ENCODE data around the gene PRLR.
"Not testable (repeated sequence)": the region's sequence is repeated elsewhere in the genome, so short reads cannot be mapped to it uniquely, and the experiment has no call there.

The PRLR gene

DNA sequence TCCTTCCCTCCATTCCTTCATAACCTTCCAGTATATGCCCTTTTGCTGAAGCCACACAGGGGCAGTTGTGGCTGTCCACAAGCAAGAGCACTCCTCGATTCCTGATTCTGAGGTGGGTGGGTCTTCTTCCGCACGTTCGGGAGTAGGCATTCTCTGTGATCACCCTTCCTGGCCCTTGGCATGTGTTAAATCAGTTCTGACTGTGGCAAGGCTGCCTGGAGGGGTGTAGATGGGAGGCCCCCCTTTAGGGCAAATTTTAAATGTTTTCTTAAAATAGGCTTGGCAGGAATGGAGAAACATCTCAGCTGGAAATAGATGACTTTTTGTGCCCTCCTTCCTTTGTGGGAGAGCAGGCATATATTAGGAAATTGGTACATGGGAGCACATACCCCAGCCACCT is 185.6 kb downstream of the PRLR start:
- CTCF ChIA-PET, result no interaction called here
- no peak overlapping the region for H3K4me3 ChIP-seq (ENCODE audit: control insufficient read depth in 1 of 7, extremely low read depth in 1 of 7, insufficient read depth in 4 of 7, low read depth in 2 of 7, low read length in 6 of 7)
- POLR2A ChIA-PET, result no interaction called here
- no peaks in the 10 kb centered on the region for H3K9me3 ChIP-seq (ENCODE audit: control extremely low read depth in 1 of 5, control insufficient read depth in 4 of 5, insufficient read depth in 2 of 5, low read depth in 1 of 5, low read length in 4 of 5)
- no peaks in the 10 kb centered on the region for H3K4me1 ChIP-seq (ENCODE audit: control extremely low read depth in 1 of 4, control insufficient read depth in 4 of 4, insufficient read depth in 4 of 4, low read length in 3 of 4)
- no peak for DNase-seq
- no peaks in the 10 kb centered on the region for H3K36me3 ChIP-seq (ENCODE audit: control insufficient read depth in 4 of 4, insufficient read depth in 4 of 4, low read length in 3 of 4)
- peaks cover 0 to 7% (median 2%) of the 10 kb centered on the region in 5 experiments for H3K27me3 ChIP-seq (replicated peaks in 2 of 5; ENCODE audit: control insufficient read depth in 4 of 5, insufficient read depth in 5 of 5, low read length in 4 of 5)
- 90% methylated on average over 2 of the region's 4 CpGs for WGBS (ENCODE audit: insufficient coverage)
- no peak overlapping the region for H3K27ac ChIP-seq (ENCODE audit: insufficient read depth in 1 of 2, low read depth in 1 of 2, low read length in 2 of 2, poor library complexity in 1 of 2, severe bottlenecking in 2 of 2)

DNA sequence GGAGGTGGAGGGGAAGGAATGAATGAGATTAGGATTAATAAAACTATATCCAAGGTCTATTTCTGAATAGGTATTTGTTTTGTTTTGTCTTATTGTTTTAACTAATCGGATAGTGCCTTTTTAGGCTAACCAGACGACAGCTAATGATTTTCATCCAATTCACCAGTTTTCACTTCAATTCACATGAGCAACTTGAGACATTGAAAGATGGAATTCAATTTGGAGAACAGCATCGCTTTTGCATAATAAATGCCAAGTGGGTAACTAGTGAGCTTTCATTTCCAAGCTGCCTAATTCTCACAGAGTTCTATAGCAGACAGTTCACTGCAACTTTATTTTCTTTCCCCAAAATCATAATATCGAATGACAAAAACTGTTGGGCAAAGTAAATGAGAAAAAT is 187.5 kb downstream of the PRLR start:
- no peaks in the 10 kb centered on the region for H3K9me3 ChIP-seq (ENCODE audit: control extremely low read depth in 1 of 5, control insufficient read depth in 4 of 5, insufficient read depth in 2 of 5, low read depth in 1 of 5, low read length in 4 of 5)
- no peaks in the 10 kb centered on the region for H3K4me1 ChIP-seq (ENCODE audit: control extremely low read depth in 1 of 4, control insufficient read depth in 4 of 4, insufficient read depth in 4 of 4, low read length in 3 of 4)
- peaks cover 2 to 7% (median 2%) of the 10 kb centered on the region in 5 experiments for H3K27me3 ChIP-seq (replicated peaks in 2 of 5; ENCODE audit: control insufficient read depth in 4 of 5, insufficient read depth in 5 of 5, low read length in 4 of 5)
- no peak for DNase-seq
- POLR2A ChIA-PET, result no interaction called here
- WGBS (ENCODE audit: insufficient coverage), result 100% methylated on average over 1 of the region's 4 CpGs
- H3K4me3 ChIP-seq (ENCODE audit: control insufficient read depth in 1 of 7, extremely low read depth in 1 of 7, insufficient read depth in 4 of 7, low read depth in 2 of 7, low read length in 6 of 7), result no peak overlapping the region
- H3K36me3 ChIP-seq (ENCODE audit: control insufficient read depth in 4 of 4, insufficient read depth in 4 of 4, low read length in 3 of 4), result no peaks in the 10 kb centered on the region
- H3K27ac ChIP-seq (ENCODE audit: insufficient read depth in 1 of 2, low read depth in 1 of 2, low read length in 2 of 2, poor library complexity in 1 of 2, severe bottlenecking in 2 of 2), result no peak overlapping the region
- CTCF ChIA-PET, result no interaction called here

DNA sequence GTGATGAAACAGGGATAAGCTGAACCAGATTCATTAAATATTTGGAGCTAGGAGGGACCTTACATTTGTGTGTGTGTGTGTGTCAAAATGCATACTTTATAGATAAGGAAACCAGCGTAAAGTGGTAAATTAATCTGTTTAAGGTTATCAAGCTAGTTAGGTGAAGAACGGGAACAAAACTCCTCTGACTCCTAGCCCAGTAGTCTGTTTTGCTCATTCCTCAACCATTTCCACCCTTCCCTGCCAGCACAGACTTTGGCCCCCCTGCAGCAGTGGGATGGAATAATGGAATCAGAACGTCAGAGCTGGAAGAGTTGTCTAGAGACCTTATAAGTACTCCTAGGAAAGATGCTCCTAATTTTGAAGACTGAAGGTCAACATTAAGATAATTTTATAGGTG is 189.0 kb downstream of the PRLR start:
- POLR2A ChIA-PET, result no interaction called here
- no peaks in the 10 kb centered on the region for H3K36me3 ChIP-seq (ENCODE audit: control insufficient read depth in 4 of 4, insufficient read depth in 4 of 4, low read length in 3 of 4)

DNA sequence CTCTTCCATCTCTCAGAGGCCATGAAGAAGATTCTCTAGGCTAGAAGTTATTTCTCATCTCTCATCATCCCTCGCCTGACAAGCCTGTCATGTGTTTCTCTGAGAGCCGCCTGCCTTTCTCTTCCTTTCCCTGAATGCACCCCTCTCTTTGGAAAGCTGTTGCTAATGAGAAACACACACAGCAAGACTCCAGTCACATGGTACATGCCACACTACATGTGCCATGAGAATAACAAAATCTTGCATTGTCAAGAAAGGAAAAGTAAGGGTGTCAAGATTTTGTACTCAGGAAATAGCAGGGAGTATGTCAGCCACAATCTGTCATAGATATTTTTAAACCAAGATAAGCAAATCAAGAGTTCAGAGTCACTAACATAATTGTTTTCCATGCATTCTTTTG is 191.4 kb downstream of the PRLR start:
- WGBS (ENCODE audit: insufficient coverage), result 100% methylated on average over 1 of the region's 2 CpGs
- no peaks in the 10 kb centered on the region for H3K9me3 ChIP-seq (ENCODE audit: control extremely low read depth in 1 of 5, control insufficient read depth in 4 of 5, insufficient read depth in 2 of 5, low read depth in 1 of 5, low read length in 4 of 5)
- CTCF ChIA-PET, result interaction anchor here (0.6 kb wide), 1 partner anchor 36 kb away, joined by 4 read pairs; no protein-coding TSS in a partner anchor
- H3K4me3 ChIP-seq (ENCODE audit: control insufficient read depth in 1 of 7, extremely low read depth in 1 of 7, insufficient read depth in 4 of 7, low read depth in 2 of 7, low read length in 6 of 7), result no peak overlapping the region
- no peaks in the 10 kb centered on the region for H3K4me1 ChIP-seq (ENCODE audit: control extremely low read depth in 1 of 4, control insufficient read depth in 4 of 4, insufficient read depth in 4 of 4, low read length in 3 of 4)
- H3K27me3 ChIP-seq (replicated peaks in 2 of 5; ENCODE audit: control insufficient read depth in 4 of 5, insufficient read depth in 5 of 5, low read length in 4 of 5), result peaks cover 2 to 6% (median 2%) of the 10 kb centered on the region in 5 experiments
- no peak for DNase-seq
- no peak overlapping the region for H3K27ac ChIP-seq (ENCODE audit: insufficient read depth in 1 of 2, low read depth in 1 of 2, low read length in 2 of 2, poor library complexity in 1 of 2, severe bottlenecking in 2 of 2)
- POLR2A ChIA-PET, result no interaction called here
- no peaks in the 10 kb centered on the region for H3K36me3 ChIP-seq (ENCODE audit: control insufficient read depth in 4 of 4, insufficient read depth in 4 of 4, low read length in 3 of 4)

More for the DNA sequence above, 189.0 kb downstream of the PRLR start:
- H3K4me3 ChIP-seq (ENCODE audit: control insufficient read depth in 1 of 7, extremely low read depth in 1 of 7, insufficient read depth in 4 of 7, low read depth in 2 of 7, low read length in 6 of 7), result no peak overlapping the region
- no peak for DNase-seq
- no peaks in the 10 kb centered on the region for H3K4me1 ChIP-seq (ENCODE audit: control extremely low read depth in 1 of 4, control insufficient read depth in 4 of 4, insufficient read depth in 4 of 4, low read length in 3 of 4)
- no CpG with 5 or more reads among the region's 3 CpGs for WGBS (ENCODE audit: insufficient coverage)
- CTCF ChIA-PET, result no interaction called here
- H3K9me3 ChIP-seq (ENCODE audit: control extremely low read depth in 1 of 5, control insufficient read depth in 4 of 5, insufficient read depth in 2 of 5, low read depth in 1 of 5, low read length in 4 of 5), result no peaks in the 10 kb centered on the region
- no peak overlapping the region for H3K27ac ChIP-seq (ENCODE audit: insufficient read depth in 1 of 2, low read depth in 1 of 2, low read length in 2 of 2, poor library complexity in 1 of 2, severe bottlenecking in 2 of 2)
- H3K27me3 ChIP-seq (replicated peaks in 2 of 5; ENCODE audit: control insufficient read depth in 4 of 5, insufficient read depth in 5 of 5, low read length in 4 of 5), result peaks cover 2 to 8% (median 2%) of the 10 kb centered on the region in 5 experiments

DNA sequence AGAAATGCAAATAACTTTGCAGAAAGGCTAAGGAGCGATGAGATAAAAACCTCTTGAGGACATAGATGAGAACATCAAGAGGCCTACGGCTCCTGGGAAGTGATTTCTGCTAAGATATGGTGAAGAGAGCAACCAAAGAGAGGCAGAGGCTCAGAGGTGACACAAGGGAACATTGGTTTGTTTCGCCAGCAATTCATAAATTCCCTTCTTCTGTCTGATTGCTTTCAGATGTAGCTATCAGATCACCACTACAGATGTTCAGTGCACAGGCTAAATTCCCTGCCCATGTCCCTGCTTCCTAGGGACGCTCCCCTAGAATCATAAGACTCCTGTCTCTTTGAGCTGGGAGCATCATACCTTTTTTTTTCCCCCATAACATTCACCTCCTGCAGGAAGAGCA is 193.8 kb downstream of the PRLR start:
- Histone ChIP-seq H3K27me3 (replicated peaks in 2 of 5; ENCODE audit: control insufficient read depth in 4 of 5, insufficient read depth in 5 of 5, low read length in 4 of 5) (peaks cover 2 to 6% (median 5%) of the 10 kb centered on the region in 5 experiments), H3K9me3 (ENCODE audit: control extremely low read depth in 1 of 5, control insufficient read depth in 4 of 5, insufficient read depth in 2 of 5, low read depth in 1 of 5, low read length in 4 of 5) (no peaks in the 10 kb centered on the region), H3K27ac (ENCODE audit: insufficient read depth in 1 of 2, low read depth in 1 of 2, low read length in 2 of 2, poor library complexity in 1 of 2, severe bottlenecking in 2 of 2) (no peak overlapping the region), H3K4me1 (ENCODE audit: control extremely low read depth in 1 of 4, control insufficient read depth in 4 of 4, insufficient read depth in 4 of 4, low read length in 3 of 4) (no peaks in the 10 kb centered on the region), H3K36me3 (ENCODE audit: control insufficient read depth in 4 of 4, insufficient read depth in 4 of 4, low read length in 3 of 4) (no peaks in the 10 kb centered on the region), H3K4me3 (ENCODE audit: control insufficient read depth in 1 of 7, extremely low read depth in 1 of 7, insufficient read depth in 4 of 7, low read depth in 2 of 7, low read length in 6 of 7) (no peak overlapping the region)
- 100% methylated on average over 3 of the region's 4 CpGs for WGBS (ENCODE audit: insufficient coverage)
- CTCF ChIA-PET, result interaction anchor here (0.8 kb wide), 1 partner anchor 12 kb away, joined by 3 read pairs; no protein-coding TSS in a partner anchor
- POLR2A ChIA-PET, result no interaction called here
- no peak for DNase-seq

DNA sequence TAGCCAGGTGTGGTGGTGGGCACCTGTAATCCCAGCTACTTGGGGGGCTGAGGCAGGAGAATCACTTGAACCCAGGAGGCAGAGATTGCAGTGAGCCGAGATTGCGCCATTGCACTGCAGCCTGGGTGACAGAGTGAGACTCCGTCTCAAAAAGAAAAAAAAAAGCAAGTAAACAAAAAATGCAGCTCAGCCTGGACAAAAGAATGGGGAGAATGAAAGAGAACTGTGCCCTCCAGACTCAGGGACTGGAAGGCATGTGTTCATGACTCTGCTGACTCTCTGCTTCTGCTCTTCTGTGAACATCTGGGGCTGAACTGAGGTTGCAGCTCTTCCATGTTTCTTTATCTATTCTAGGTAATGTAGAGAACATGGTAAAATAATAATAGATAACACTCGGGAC is 194.4 kb downstream of the PRLR start:
- H3K9me3 ChIP-seq (ENCODE audit: control extremely low read depth in 1 of 5, control insufficient read depth in 4 of 5, insufficient read depth in 2 of 5, low read depth in 1 of 5, low read length in 4 of 5); H3K4me1 ChIP-seq (ENCODE audit: control extremely low read depth in 1 of 4, control insufficient read depth in 4 of 4, insufficient read depth in 4 of 4, low read length in 3 of 4); H3K27me3 ChIP-seq (replicated peaks in 2 of 5; ENCODE audit: control insufficient read depth in 4 of 5, insufficient read depth in 5 of 5, low read length in 4 of 5); POLR2A ChIA-PET; H3K36me3 ChIP-seq (ENCODE audit: control insufficient read depth in 4 of 4, insufficient read depth in 4 of 4, low read length in 3 of 4); H3K4me3 ChIP-seq (ENCODE audit: control insufficient read depth in 1 of 7, extremely low read depth in 1 of 7, insufficient read depth in 4 of 7, low read depth in 2 of 7, low read length in 6 of 7); DNase-seq; H3K27ac ChIP-seq (ENCODE audit: insufficient read depth in 1 of 2, low read depth in 1 of 2, low read length in 2 of 2, poor library complexity in 1 of 2, severe bottlenecking in 2 of 2): not testable (repeated sequence)
- CTCF ChIA-PET, result interaction anchor here (0.8 kb wide), 1 partner anchor 12 kb away, joined by 3 read pairs; no protein-coding TSS in a partner anchor
- 100% methylated on average over 1 of the region's 4 CpGs for WGBS (ENCODE audit: insufficient coverage)

DNA sequence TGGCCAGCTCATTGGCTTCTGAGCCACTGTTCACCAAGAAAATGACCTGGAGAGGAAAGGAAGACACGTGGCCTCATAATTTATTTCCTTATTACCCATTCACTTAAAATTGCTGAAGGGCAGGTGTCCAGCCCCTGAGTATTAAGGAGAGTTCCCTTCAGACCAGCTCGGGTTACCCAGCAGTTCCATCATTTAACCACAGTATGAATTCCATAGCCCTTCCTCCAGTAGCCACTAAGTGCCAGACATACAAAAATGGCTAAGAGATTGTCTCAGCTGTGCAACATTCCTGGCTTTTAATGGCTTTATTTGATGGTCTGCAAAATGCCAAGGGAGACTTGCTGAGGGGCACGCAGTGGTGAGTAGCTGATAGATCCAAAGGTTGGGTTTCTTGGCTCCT is 195.0 kb downstream of the PRLR start:
- Histone ChIP-seq H3K4me3 (ENCODE audit: control insufficient read depth in 1 of 7, extremely low read depth in 1 of 7, insufficient read depth in 4 of 7, low read depth in 2 of 7, low read length in 6 of 7) (no peak overlapping the region), H3K27ac (ENCODE audit: insufficient read depth in 1 of 2, low read depth in 1 of 2, low read length in 2 of 2, poor library complexity in 1 of 2, severe bottlenecking in 2 of 2) (no peak overlapping the region), H3K9me3 (ENCODE audit: control extremely low read depth in 1 of 5, control insufficient read depth in 4 of 5, insufficient read depth in 2 of 5, low read depth in 1 of 5, low read length in 4 of 5) (no peaks in the 10 kb centered on the region), H3K4me1 (ENCODE audit: control extremely low read depth in 1 of 4, control insufficient read depth in 4 of 4, insufficient read depth in 4 of 4, low read length in 3 of 4) (no peaks in the 10 kb centered on the region), H3K36me3 (ENCODE audit: control insufficient read depth in 4 of 4, insufficient read depth in 4 of 4, low read length in 3 of 4) (no peaks in the 10 kb centered on the region), H3K27me3 (replicated peaks in 2 of 5; ENCODE audit: control insufficient read depth in 4 of 5, insufficient read depth in 5 of 5, low read length in 4 of 5) (peaks cover 2 to 5% (median 2%) of the 10 kb centered on the region in 5 experiments)
- CTCF ChIA-PET, result no interaction called here
- POLR2A ChIA-PET, result no interaction called here
- DNase-seq, result no peak
- 100% methylated on average over 1 of the region's 3 CpGs for WGBS (ENCODE audit: insufficient coverage)

Data from common myeloid progenitor, CD34-positive (primary cell).